Caco-2 (cell line): ENCODE measurements around the gene NRN1L. TPM values are rescaled to one million over a fixed set of nuclear protein-coding genes. Genes with fewer than 3 reads are reported as not detected.

Experiments
- BruUV-seq: library from RNA; stranded (reverse); fragments of 400-500 nt; replicated peaks from 2 replicates; lab custom pipeline; 2021; lab: Mats Ljungman, UMichigan
- CTCF ChIA-PET: fragments of 300-600 bp; sonication (Branson Sonifier 250); formaldehyde crosslinking; loops from one replicate; lab custom pipeline; 2022; ENCODE audit warnings: antibody characterized with exemption; lab: Charles Lee
- POLR2A ChIA-PET: fragments of 300-600 bp; sonication (Branson Sonifier 250); formaldehyde crosslinking; loops from one replicate; lab custom pipeline; 2022; ENCODE audit warnings: antibody characterized with exemption; lab: Charles Lee
- DNase-seq, 2 experiments: peaks; one replicate each; pipeline versions ENCODE4 v3.0.0 to v3.0.0-alpha.2; 2020 to 2022
- H3K27me3 ChIP-seq: replicated peaks from 2 replicates; pipeline ENCODE4 v1.6.0; 2011; ENCODE audit warnings: low read length; ENCODE audit not compliant: control insufficient read depth, insufficient read depth
- H3K36me3 ChIP-seq: 2 replicates; pipeline ENCODE4 v1.5.1; 2011; ENCODE audit warnings: low read length; ENCODE audit not compliant: control insufficient read depth, insufficient read depth
- H3K4me1 ChIP-seq: fragments of 250-450 bp; sonication (Bioruptor Pico); 2 replicates; pipeline ENCODE4 v1.5.1; 2020; ENCODE audit warnings: mild to moderate bottlenecking
- H3K4me3 ChIP-seq: 2 replicates; pipeline ENCODE4 v1.5.1; 2011; ENCODE audit warnings: low read depth, mild to moderate bottlenecking, control low read depth, low read length
- H3K9me3 ChIP-seq: fragments of 250-450 bp; sonication (Bioruptor Pico); 2 replicates; pipeline ENCODE4 v1.5.1; 2020; ENCODE audit warnings: mild to moderate bottlenecking, moderate library complexity
- H3K27ac Mint-ChIP-seq: one replicate; pipeline ENCODE4 v1.8.0; 2022; ENCODE audit warnings: mixed read lengths; ENCODE audit not compliant: unreplicated experiment
- H3K27me3 Mint-ChIP-seq: one replicate; pipeline ENCODE4 v1.8.0; 2022; ENCODE audit warnings: mixed read lengths; ENCODE audit not compliant: insufficient read depth, unreplicated experiment
- H3K36me3 Mint-ChIP-seq: one replicate; pipeline ENCODE4 v1.8.0; 2022; ENCODE audit warnings: mild to moderate bottlenecking, mixed read lengths; ENCODE audit not compliant: insufficient read depth, unreplicated experiment
- H3K4me1 Mint-ChIP-seq: one replicate; pipeline ENCODE4 v1.8.0; 2022; ENCODE audit warnings: low read depth, mixed read lengths; ENCODE audit not compliant: unreplicated experiment
- H3K4me3 Mint-ChIP-seq: one replicate; pipeline ENCODE4 v1.8.0; 2022; ENCODE audit warnings: mild to moderate bottlenecking, moderate library complexity, mixed read lengths; ENCODE audit not compliant: unreplicated experiment
- H3K9me3 Mint-ChIP-seq: one replicate; pipeline ENCODE4 v1.8.0; 2022; ENCODE audit warnings: mixed read lengths; ENCODE audit not compliant: unreplicated experiment
- intact Hi-C: fragments of 100-400 bp; cut with micrococcal nuclease; formaldehyde crosslinking; loops from one replicate; pipeline ENCODE4 v1.10.0; 2022; ENCODE audit not compliant: unreplicated experiment
- total RNA-seq: library from RNA; stranded (reverse); gene quantifications from 2 replicates; pipeline ENCODE4 v1.2.3, GENCODE V29; 2022
- TF ChIP-seq, protein P1 (sequence below), 2 experiments: fragments of 200-600 bp in 1 of 2; IDR thresholded peaks; 1 replicate in 1 of 2; 2 replicates in 1 of 2; pipeline versions ENCODE4 v1.5.1 to v1.8.0; 2011 to 2022; ENCODE audit warnings: antibody characterized with exemption in 1 of 2, control low read depth in 1 of 2, inconsistent platforms in 1 of 2, low read depth in 1 of 2, low read length in 1 of 2, mild to moderate bottlenecking in 1 of 2, moderate library complexity in 1 of 2; ENCODE audit not compliant: insufficient read depth in 1 of 2, severe bottlenecking in 1 of 2, unreplicated experiment in 1 of 2

NRN1L gene
- total RNA-seq, 1 experiment from 2014 or later, result 0.93 TPM

DNA sequence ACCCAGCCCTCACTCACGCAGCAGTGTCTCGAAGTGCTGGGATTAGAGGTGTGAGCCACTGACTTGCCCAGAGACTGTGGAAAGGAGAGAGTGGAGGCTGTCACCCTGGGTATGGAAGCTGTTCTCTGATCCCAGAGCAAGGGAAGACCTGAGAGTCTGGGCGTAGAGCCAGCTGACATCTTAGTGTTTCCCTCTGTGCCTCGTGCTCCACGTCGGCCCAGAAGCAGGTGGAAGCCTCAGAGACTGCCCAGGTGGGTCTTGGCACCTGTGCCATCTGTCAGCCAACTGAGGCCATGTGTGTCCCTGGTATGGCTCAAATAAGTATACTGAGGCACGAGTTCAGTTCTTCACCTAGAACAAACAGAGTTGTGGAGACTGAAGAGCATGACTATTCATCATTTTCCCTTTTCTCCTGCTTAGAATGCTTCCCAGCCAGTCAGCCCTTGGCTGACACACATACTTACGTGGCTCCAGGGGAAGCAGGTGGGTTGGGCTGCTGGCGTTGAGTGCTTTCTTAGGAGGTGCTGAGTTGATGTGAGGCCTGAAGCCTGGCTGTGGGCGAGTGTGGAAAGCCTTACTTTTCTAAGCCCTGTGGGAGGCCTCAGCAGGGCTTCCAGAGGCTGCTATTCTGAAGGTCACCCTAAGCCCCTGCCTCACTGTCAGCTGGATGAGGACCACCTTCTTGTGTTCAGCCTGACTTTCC is 38.9 kb downstream of the NRN1L start:
- TF ChIP-seq, protein P1, sequence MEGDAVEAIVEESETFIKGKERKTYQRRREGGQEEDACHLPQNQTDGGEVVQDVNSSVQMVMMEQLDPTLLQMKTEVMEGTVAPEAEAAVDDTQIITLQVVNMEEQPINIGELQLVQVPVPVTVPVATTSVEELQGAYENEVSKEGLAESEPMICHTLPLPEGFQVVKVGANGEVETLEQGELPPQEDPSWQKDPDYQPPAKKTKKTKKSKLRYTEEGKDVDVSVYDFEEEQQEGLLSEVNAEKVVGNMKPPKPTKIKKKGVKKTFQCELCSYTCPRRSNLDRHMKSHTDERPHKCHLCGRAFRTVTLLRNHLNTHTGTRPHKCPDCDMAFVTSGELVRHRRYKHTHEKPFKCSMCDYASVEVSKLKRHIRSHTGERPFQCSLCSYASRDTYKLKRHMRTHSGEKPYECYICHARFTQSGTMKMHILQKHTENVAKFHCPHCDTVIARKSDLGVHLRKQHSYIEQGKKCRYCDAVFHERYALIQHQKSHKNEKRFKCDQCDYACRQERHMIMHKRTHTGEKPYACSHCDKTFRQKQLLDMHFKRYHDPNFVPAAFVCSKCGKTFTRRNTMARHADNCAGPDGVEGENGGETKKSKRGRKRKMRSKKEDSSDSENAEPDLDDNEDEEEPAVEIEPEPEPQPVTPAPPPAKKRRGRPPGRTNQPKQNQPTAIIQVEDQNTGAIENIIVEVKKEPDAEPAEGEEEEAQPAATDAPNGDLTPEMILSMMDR (IDR thresholded peaks at IDR 0.05; ENCODE audit: insufficient read depth in 1 of 2, low read depth in 1 of 2, low read length in 1 of 2, severe bottlenecking in 1 of 2, unreplicated experiment in 1 of 2), result no peak
- H3K9me3 Mint-ChIP-seq, result no peaks in the 10 kb centered on the region
- Histone ChIP-seq H3K9me3 (no peaks in the 10 kb centered on the region), H3K4me3 (no peak overlapping the region), H3K27me3 (no peaks in the 10 kb centered on the region), H3K36me3 (peaks cover 8% of the 10 kb centered on the region), H3K4me1 (no peaks in the 10 kb centered on the region)
- ChIA-PET CTCF (interaction anchor here (0.5 to 1.1 kb wide), 3 partner anchors 40 to 245 kb away, joined by 3 read pairs; partner anchors contain the start of genes RANBP10 and TSNAXIP1), POLR2A (no interaction called here)
- H3K4me3 Mint-ChIP-seq, result no peak overlapping the region
- H3K27me3 Mint-ChIP-seq, result no peaks in the 10 kb centered on the region
- no peak overlapping the region for H3K27ac Mint-ChIP-seq
- peaks cover 10% of the 10 kb centered on the region for H3K36me3 Mint-ChIP-seq
- DNase-seq, result no peak
- BruUV-seq, result no TSS peak
- H3K4me1 Mint-ChIP-seq, result no peaks in the 10 kb centered on the region
- intact Hi-C loops, result no loop called here

DNA sequence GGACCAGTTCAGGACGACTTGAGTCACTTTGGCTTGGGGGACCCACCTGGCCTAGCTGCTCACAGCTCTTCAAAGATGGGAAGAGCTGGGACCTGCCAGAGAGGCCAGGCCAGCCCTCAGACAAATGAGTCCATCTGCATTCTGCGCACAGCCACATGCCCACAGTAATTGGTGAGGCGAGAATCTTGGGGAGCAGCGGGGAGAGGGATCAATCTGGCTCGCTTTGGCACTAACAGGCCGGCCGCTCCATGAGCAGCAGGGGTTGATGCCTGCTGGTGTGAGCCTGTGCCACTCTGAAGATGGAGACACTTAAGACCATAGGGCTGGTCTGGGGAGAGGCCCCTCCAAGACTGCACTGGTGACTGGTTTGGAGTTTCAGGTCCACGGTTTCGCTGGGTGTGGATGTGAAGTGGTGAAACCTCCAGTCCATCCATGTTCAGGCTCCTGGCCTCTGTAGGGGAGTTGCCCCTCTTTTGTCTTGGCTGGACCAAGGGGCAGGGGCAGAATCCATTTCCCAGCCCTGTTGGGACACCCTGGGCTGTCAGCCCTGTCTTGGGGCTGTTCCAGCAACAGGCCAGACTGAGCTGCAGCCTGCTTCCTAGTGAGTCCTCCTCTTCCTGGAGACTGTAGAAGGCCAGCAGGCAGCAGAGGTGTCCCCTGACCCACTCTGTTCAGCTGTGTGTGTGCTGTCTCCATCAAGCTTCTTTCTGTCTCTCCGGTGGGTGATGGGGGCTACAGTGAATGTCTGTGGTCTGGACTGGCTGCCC is 39.6 kb downstream of the NRN1L start:
- no peak for DNase-seq
- Mint-ChIP-seq H3K27me3 (no peaks in the 10 kb centered on the region), H3K9me3 (no peaks in the 10 kb centered on the region), H3K27ac (no peak overlapping the region), H3K4me1 (no peaks in the 10 kb centered on the region), H3K4me3 (no peak overlapping the region), H3K36me3 (peaks cover 13% of the 10 kb centered on the region)
- ChIA-PET POLR2A (no interaction called here), CTCF (interaction anchor here (0.6 to 1.1 kb wide), 2 partner anchors 75 to 118 kb away, joined by 3 read pairs; partner anchors contain the start of genes RANBP10 and TSNAXIP1)
- H3K36me3 ChIP-seq, result peaks cover 15% of the 10 kb centered on the region
- no peak overlapping the region for H3K4me3 ChIP-seq
- intact Hi-C loops, result no loop called here
- no peaks in the 10 kb centered on the region for H3K4me1 ChIP-seq
- TF ChIP-seq, protein P1 (IDR thresholded peaks at IDR 0.05; ENCODE audit: insufficient read depth in 1 of 2, low read depth in 1 of 2, low read length in 1 of 2, severe bottlenecking in 1 of 2, unreplicated experiment in 1 of 2), result no peak
- no peaks in the 10 kb centered on the region for H3K27me3 ChIP-seq
- no peaks in the 10 kb centered on the region for H3K9me3 ChIP-seq
- BruUV-seq, result no TSS peak

DNA sequence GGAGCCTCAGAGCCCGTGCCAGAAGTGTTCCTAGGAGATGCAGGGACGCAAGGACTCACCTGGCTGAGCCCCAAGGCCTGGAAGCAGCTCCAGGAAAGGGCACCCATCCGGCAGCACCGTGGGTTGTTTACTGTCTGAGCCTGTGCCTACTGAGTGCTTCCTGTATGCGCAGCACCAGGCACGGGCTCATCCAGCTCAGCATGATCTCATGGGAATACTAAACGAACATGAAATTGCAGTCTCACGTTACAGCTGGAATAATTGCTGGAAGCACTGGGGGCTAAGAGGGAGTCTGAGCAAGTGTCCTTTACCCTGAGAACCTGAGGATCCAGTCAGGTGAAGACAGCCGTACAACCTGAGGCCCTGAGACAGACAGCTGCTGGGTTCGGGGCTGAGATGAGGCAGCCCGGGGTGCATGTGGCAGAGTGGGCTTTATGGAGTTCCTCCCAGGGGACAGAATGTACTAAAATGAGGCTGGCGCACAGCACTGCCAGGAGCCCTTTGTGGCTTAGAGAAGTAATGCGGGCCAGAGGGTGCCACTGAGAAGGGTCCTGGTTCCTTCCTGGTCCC is 41.6 kb downstream of the NRN1L start:
- no peak overlapping the region for H3K4me3 ChIP-seq
- BruUV-seq, result no TSS peak
- Mint-ChIP-seq H3K9me3 (no peaks in the 10 kb centered on the region), H3K4me1 (no peaks in the 10 kb centered on the region), H3K36me3 (peaks cover 13% of the 10 kb centered on the region), H3K4me3 (no peak overlapping the region), H3K27me3 (no peaks in the 10 kb centered on the region), H3K27ac (no peak overlapping the region)
- ChIA-PET POLR2A (interaction anchor here (0.8 kb wide), 1 partner anchor 9 kb away, joined by 3 read pairs; no protein-coding TSS in a partner anchor), CTCF (interaction anchor here (1.9 kb wide), 1 partner anchor 110 kb away, joined by 7 read pairs; no protein-coding TSS in a partner anchor)
- peaks cover 11% of the 10 kb centered on the region for H3K36me3 ChIP-seq
- no peaks in the 10 kb centered on the region for H3K9me3 ChIP-seq
- TF ChIP-seq, protein P1 (IDR thresholded peaks at IDR 0.05; ENCODE audit: insufficient read depth in 1 of 2, low read depth in 1 of 2, low read length in 1 of 2, severe bottlenecking in 1 of 2, unreplicated experiment in 1 of 2), result peak in 1 of 2 experiments; percentile 37
- intact Hi-C loops, result no loop called here
- no peak for DNase-seq
- H3K4me1 ChIP-seq, result no peaks in the 10 kb centered on the region
- H3K27me3 ChIP-seq, result no peaks in the 10 kb centered on the region
